HK-2 (cell line): ENCODE data around the gene LRRC3C.
"Not testable (repeated sequence)": the region's sequence is repeated elsewhere in the genome, so short reads cannot be mapped to it uniquely, and the experiment has no call there.

Source experiments
- DNase-seq: peaks from one replicate; pipeline ENCODE4 v3.0.0-alpha.2; 2018; ENCODE audit not compliant: unreplicated experiment

Gene LRRC3C

GRCh38 chr17:39946551-39947330 lies 19.2 kb downstream of the LRRC3C start:
- no peak for DNase-seq

- DNase-seq, result not testable (repeated sequence)
Measured at GRCh38 chr17:39948489-39948828, 20.9 kb downstream of the LRRC3C start.

DNA sequence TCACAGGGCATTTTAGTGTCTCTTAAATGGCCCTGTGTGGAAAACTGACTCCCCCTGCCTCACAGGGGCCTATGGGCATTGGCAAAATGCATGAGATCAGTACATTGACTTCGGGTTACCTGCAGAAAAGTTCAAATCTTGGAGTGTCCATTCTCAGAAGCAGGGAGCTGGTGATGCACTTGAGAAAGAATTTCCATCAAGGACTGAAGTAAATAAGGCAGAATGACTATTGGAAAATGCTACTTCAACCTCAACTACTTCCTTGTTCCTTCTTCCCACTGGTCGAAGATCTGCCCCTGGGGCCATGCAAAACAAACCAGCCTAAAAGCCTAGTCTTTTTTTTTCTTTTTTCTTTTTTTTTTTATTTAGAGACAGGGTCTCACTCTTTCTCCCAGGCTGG lies 21.5 kb downstream of the LRRC3C start:
- no peak for DNase-seq

DNA sequence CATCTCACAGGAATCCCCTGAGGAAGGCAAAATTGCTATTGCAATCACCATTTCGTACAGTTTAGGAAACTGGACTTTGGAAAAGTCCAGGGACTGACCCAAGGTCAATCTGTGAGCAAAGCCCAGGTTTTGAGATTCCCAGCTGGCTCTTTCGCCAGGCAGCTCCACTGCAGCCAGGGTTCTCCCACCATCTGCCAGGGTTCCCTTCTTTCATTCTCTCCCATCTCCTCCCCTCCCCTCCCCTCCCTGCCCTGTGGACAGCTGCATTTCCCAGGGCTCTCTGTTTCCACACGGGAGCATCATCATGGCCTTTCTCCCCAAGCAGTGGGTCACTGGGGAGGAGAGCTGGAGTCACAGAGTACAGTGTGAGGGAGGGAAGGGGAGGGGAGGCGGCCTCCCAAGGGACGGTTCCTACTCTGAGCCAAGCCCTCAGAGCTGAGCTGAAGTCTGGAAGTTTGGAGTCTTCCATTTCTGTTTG lies 23.4 kb downstream of the LRRC3C start:
- no peak for DNase-seq

DNA sequence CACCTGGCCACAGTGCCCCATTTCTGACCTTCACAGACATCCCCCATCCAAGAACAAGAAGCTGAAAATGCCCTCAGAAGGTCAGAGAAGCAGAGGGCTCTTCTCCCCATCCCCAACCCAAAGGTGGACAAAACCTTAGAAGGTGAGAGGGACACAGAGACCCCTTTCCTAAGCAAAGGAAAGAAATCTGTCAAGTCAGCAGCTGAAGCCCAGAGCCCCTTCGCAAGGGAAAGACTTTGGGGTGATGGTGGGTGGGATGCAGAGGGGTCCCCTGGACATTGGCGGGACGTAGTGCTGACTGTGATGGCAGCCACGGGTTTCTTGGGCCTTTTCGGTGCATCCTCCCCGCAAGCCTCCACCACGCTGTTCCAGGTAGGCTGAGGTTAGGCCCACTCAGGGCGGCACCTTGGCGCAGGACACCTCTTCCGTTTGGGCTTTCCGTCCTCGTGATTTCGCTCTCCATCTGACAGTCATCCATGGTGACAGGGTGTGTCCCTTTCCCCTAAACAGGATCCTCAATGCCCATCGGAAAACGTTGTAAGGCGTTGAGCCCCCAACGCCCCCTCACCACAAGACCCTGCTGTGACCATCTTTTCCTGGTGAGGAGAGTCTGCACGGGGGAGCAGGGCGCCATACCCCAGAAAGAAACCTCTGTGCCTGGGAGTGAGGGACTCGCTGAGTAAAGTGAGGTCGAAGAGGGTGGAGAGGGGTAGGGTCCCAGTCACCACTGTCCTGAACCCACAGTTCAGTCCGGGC lies 24.6 kb downstream of the LRRC3C start:
- DNase-seq, result no peak

DNA sequence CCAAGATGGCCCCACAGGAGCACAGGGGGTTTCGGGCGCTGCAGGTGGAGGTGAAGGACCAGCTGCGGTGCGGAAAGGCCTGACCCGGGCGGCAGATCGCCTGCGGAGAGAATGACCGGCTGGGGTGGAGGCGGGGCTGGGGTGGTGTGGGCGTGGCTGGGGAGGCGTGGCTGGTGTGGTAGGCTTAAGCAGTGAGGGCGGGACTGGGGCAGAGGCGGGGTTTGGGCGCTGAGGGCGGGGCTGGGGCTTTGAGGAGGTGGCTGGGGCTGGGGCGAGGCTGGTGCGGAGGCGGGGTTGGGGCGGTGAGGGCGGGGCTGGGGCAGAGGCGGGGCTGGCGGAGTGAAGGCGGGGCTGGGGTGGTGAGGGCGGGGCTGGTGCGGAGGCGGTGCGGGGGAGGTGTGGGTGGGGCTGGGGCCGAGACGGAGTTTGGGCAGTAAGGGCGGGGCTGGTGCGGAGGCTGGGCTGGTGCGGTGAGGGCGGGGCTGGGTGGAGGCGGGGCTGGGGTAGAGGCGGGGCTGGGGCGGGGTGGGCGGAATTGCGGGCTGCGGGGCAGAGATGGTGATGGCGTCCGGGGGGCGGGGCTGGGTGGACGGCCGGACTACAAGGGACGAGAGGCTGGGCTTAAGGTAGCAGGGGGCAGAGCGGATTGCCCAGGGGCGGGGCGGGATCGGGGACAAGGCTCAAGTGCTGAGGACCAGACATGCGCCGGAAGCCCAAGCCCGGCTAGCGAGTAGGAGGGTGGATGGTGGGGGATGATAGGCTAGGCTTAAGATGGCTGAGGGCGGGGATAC lies 25.3 kb downstream of the LRRC3C start:
- peak; percentile 99 for DNase-seq

DNA sequence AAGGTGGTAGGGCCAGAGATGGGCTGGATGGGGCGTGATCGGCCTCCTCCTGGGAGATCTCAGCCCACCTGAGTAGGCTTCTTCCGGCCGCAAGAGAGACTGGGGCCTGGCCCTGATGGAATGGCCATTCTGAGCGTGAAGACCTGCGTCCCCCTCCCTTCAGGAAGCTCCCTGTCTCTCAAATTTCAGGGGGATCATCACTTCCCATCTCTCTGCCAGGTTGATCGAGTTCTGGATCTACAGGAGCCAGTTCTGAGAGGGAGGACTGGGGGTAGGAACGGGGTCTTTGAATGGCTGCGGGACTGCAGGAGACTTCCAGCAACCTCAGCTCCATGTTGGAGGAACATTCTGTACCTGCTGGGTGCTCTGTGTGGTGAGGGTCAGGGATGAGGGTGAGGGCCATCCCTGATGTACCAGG lies 25.9 kb downstream of the LRRC3C start:
- DNase-seq, result no peak

GRCh38 chr17:39954876-39955275 lies 27.3 kb downstream of the LRRC3C start:
- DNase-seq, result no peak

DNA sequence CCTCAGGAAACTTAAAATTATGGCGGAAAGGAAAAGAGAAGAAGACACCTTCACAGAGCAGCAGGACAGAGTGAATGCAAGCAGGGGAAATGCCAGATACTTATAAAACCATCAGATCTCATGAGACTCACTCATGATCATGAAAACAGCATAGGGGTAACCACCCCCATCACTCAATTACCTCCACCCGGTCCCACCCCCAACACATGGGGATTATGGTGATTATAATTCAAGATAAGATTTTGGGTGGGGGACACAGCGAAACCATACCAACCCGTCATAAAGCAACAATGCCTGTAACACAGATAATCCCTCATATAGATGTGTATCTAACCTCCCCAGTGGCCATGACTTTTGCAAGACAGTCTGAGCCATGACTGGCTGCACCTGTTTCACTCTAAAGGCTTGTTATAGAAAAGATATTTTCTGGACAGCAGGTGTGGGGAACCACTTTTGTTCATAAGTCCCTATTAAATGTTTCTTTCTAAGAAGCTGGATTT lies 28.2 kb downstream of the LRRC3C start:
- no peak for DNase-seq

- no peak for DNase-seq
Measured at GRCh38 chr17:39960524-39961041, 33.1 kb downstream of the LRRC3C start.

DNA sequence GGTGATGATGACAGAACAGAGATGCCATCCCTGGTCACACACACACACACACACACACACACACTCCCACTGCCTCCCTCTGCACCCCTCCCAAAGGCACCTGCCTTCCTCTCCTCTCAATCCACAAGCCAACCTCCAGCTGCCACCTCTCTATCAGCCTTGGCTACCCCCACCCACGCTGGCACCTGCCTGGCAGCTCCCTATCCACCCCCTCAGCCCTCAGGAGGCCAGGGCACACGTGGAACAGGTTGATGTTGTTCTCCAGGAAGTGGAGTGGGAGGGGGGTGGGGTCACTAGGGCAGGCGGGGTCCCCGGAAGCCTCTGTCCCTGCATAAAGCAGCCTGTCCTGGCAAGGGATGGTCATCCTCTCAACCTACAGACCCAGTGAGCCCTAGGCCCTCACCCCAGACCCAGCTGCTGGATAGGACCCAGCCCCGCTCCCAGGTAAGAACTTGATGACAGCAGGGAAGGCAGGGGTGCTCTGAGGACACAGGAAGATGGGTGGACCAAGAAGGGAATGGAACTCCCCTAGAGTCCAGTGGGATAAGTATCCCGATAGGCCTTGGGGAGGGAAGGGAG lies 35.2 kb downstream of the LRRC3C start, which contains the start of gene GSDMA:
TSS of gene GSDMA (plus strand) at position 363 of the 579 bp plus-strand sequence. CDS start 2,684 bp downstream, outside the sequence.
- no peak for DNase-seq

DNA sequence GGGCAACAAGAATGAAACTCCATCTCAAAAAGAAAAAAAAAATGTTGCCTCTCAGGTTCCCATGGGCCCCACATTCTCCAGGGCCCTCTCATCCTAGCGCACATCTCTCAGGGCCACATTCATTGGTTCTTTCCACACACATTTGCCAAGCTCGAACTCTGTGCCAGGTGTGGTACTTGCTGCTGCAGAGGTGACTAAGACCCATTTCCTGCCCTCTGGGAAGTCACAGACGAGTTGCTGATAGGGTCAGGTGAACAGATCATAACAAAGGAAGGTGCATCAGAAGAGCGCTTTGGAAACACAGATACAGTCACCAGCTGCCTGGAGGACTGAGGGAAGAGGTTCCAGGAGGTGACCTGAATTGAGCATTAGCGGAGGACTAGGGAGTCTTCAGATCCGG lies 36.3 kb downstream of the LRRC3C start:
- no peak for DNase-seq

DNA sequence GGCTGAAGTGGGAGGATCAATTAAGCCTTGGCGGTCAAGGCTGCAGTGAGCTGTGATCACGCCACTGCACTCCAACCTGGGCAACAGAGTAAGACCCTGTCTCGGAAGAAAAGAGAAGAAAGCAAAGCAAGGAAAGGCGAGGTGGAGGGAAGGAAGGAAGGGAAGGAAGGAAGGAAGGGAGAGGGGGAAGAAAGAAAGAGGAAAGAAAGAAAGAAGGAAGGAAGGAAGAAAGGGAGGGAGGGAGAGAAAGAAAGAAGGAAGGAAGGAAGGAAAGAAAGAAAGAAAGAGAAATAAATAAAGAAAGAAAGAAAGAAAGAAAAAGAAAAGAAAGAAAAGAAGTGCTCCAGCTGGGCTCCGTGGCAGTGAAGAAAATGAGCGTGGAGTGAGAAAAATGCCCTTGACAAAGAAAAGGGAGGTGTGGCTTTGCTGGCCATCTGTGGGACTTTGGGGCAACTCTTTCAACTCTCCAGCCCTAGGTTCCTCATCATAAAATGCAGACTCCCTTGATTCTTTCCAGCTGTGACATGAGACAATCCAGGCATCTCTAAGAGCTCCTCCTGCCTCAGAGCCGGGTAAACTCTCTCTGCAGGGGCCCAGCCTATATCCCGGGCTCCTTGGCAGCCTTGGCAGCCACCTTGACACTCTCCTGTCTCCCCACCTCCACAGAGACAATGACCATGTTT lies 37.6 kb downstream of the LRRC3C start:
- no peak for DNase-seq

GRCh38 chr17:39966771-39967170 lies 39.2 kb downstream of the LRRC3C start:
- DNase-seq, result no peak

DNA sequence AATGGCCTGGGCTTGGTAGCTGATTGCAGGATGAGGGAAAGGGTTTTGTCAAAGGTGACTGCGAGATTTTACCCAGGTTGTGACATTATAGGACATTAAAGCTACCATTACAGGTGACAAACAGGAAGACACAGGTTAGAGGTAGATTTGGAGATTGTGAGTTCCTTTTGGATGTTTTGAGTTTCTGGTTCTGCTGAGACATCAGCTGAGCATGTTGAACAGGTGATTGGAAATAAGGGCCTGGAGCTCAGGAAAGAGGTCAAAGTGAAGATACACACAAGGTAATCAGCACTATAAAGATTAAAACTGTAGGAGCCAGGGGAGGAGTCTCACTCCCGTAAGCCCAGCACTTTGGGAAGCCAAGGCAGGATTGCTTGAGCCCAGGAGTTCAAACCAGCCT lies 41.2 kb downstream of the LRRC3C start:
- no peak for DNase-seq

DNA sequence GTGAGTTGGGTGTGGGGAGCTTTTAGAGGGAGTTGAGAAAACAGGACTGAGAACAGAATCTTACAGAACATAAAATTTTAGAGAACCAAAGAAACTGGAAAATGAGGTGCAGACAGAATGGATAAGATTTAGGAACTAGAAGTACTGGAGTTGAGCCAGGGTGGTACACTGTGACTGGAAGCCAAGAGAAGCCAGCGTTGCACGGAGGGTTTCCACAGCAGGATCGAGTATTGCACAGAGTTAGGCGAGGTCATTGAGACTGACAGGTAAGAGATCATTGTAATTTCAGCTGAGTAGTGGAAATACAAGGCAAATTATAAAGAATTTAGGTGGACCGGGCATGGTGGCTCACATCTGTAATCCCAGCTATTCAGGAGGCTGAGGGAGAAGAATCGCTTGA lies 41.8 kb downstream of the LRRC3C start:
- DNase-seq, result no peak

GRCh38 chr17:39970157-39970692 lies 42.7 kb downstream of the LRRC3C start:
- DNase-seq, result no peak

DNA sequence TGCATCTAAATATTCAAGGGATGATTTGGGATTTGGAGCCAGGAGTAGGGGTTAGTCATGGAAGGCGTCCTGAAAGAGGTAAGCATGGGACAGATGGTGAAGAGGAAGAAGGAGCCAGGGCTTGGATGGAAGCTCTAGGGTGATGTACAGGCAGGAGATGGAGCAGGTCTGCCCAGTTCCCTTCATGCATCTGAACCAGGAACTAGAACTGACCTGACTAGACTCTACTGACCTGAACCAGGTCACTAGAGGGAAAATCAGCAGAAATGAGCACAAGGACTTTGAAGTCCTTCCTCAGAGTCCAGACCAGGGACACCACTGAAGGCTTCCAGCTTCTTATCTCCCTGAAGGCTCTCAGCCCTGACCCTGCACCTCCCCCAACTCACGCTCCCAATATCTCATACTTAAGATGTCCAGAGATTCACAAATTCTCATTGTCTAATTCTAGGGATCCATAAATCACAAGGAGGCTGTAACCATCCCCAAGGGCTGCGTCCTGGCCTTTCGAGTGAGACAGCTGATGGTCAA lies 43.6 kb downstream of the LRRC3C start:
- no peak for DNase-seq

DNA sequence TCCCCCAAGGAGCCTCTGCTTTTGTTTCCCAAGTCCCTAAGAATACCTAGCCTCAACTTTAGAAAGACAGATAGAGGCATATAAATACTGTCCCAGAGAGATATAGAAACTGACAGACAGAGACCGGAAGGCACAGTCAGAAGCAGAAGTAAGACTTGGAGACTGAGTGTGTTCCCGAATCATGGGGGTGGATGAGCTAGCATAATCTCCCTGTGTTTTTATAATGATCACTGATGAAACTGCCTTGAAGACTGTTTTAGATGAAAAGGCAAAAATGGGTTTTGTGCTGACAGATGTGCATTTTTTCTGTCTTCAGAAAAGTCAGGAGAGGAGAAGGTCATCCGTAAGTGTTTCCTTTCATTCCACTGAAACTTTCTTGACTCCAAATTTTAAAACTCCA lies 44.7 kb downstream of the LRRC3C start:
- DNase-seq, result no peak

GRCh38 chr17:39973496-39973895 lies 46.0 kb downstream of the LRRC3C start:
- DNase-seq, result no peak
